Neural progenitor cell (in vitro differentiated cells): Measurements from ENCODE around the gene TBC1D30.

Source experiments
- EZH2 ChIP-seq: fragments of 200-600 bp; sonication (generic); IDR thresholded peaks from 2 replicates; pipeline ENCODE4 v1.6.1; 2017; ENCODE audit warnings: antibody characterized with exemption, mild to moderate bottlenecking, moderate library complexity
- EZH2phosphoT487 ChIP-seq: fragments of 200-600 bp; sonication (generic); IDR thresholded peaks from 2 replicates; pipeline ENCODE4 v1.6.1; 2017; ENCODE audit warnings: antibody characterized with exemption
- TF ChIP-seq, protein P1 (sequence below): fragments of 200-600 bp; sonication (generic); IDR thresholded peaks from 2 replicates; pipeline ENCODE4 v1.5.1; 2017; ENCODE audit warnings: antibody characterized with exemption, mild to moderate bottlenecking

DNA sequence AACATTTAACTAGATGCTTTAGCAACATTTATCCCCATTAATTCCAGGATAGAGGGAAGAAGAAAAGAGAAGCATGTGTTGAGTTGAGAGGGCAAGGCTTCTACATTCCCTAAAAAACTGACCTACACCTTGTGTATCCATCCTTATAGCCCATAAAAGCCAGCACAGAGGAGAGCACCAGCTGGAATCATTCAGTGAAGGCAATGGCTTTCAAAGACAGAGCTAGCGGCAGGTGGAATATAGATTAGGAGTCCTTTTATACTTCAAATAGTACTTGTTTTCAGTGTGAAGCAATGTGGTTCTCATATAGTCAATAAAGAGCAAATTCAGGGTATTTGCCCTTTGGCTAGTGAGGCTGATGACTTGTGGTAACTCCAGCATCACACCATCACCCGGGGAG lies 94.4 kb downstream of the TBC1D30 start:
- TF ChIP-seq, protein P1, sequence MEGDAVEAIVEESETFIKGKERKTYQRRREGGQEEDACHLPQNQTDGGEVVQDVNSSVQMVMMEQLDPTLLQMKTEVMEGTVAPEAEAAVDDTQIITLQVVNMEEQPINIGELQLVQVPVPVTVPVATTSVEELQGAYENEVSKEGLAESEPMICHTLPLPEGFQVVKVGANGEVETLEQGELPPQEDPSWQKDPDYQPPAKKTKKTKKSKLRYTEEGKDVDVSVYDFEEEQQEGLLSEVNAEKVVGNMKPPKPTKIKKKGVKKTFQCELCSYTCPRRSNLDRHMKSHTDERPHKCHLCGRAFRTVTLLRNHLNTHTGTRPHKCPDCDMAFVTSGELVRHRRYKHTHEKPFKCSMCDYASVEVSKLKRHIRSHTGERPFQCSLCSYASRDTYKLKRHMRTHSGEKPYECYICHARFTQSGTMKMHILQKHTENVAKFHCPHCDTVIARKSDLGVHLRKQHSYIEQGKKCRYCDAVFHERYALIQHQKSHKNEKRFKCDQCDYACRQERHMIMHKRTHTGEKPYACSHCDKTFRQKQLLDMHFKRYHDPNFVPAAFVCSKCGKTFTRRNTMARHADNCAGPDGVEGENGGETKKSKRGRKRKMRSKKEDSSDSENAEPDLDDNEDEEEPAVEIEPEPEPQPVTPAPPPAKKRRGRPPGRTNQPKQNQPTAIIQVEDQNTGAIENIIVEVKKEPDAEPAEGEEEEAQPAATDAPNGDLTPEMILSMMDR: no peak
- TF ChIP-seq EZH2 (no peak), EZH2phosphoT487 (no peak)
